Measurements from ENCODE around the gene CHST7.

The CHST7 gene

GRCh38 chrX:46630141-46630540 lies 56.6 kb downstream of the CHST7 start:
- Histone ChIP-seq H3K27me3 (ENCODE audit: insufficient read depth, low read length) (no peaks in the 10 kb centered on the region), H3K18ac (ENCODE audit: low read length) (no peak overlapping the region), H3K27ac (ENCODE audit: low read depth, low read length) (no peak overlapping the region), H4K8ac (ENCODE audit: low read depth, low read length) (no peak overlapping the region), H2BK5ac (ENCODE audit: low read depth, low read length, poor library complexity) (no peak overlapping the region), H3K4ac (ENCODE audit: low read depth, low read length) (no peak overlapping the region), H3K36me3 (ENCODE audit: control insufficient read depth in 1 of 2, insufficient read depth in 2 of 2, low read length in 2 of 2) (no peaks in the 10 kb centered on the region), H3K79me1 (ENCODE audit: low read length) (no peaks in the 10 kb centered on the region), H2BK12ac (ENCODE audit: low read length) (no peak overlapping the region), H3K4me1 (ENCODE audit: control insufficient read depth in 1 of 2, insufficient read depth in 2 of 2, low read length in 2 of 2) (peaks cover 0 to 4% of the 10 kb centered on the region in 2 experiments), H3K23ac (ENCODE audit: low read length) (no peak overlapping the region), H2AFZ (ENCODE audit: insufficient read depth, low read length, poor library complexity) (no peak overlapping the region), H4K12ac (ENCODE audit: low read depth, low read length) (no peak overlapping the region), H3K4me3 (ENCODE audit: low read depth, low read length) (no peak overlapping the region), H3K14ac (ENCODE audit: low read length) (no peak overlapping the region), H2AK5ac (ENCODE audit: low read length) (no peak overlapping the region), H3K4me2 (ENCODE audit: low read length) (no peak overlapping the region), H3K9me3 (ENCODE audit: insufficient read depth, low read depth, low read length) (no peaks in the 10 kb centered on the region), H3K79me2 (ENCODE audit: control insufficient read depth, insufficient read depth, low read length, poor library complexity) (no peaks in the 10 kb centered on the region), H2BK120ac (ENCODE audit: insufficient read depth, low read length, poor library complexity) (no peak overlapping the region), H4K91ac (ENCODE audit: low read depth, low read length) (no peak overlapping the region), H3K9ac (ENCODE audit: low read length) (no peak overlapping the region)
- no peak for DNase-seq
- no CpG with 5 or more reads among the region's 1 CpG for WGBS (ENCODE audit: extremely low coverage, insufficient coverage, insufficient read length)

- H4K12ac ChIP-seq (ENCODE audit: low read depth, low read length) = no peak overlapping the region
- no peak overlapping the region for H3K4me2 ChIP-seq (ENCODE audit: low read length)
- H2AK5ac ChIP-seq (ENCODE audit: low read length) = no peak overlapping the region
- no peak overlapping the region for H2BK120ac ChIP-seq (ENCODE audit: insufficient read depth, low read length, poor library complexity)
- no peak overlapping the region for H3K27ac ChIP-seq (ENCODE audit: low read depth, low read length)
- H3K18ac ChIP-seq (ENCODE audit: low read length) = no peak overlapping the region
- no peak overlapping the region for H4K91ac ChIP-seq (ENCODE audit: low read depth, low read length)
- peaks cover 0 to 2% of the 10 kb centered on the region in 2 experiments for H3K4me1 ChIP-seq (ENCODE audit: control insufficient read depth in 1 of 2, insufficient read depth in 2 of 2, low read length in 2 of 2)
- H3K79me2 ChIP-seq (ENCODE audit: control insufficient read depth, insufficient read depth, low read length, poor library complexity) = no peaks in the 10 kb centered on the region
- H3K4ac ChIP-seq (ENCODE audit: low read depth, low read length) = no peak overlapping the region
- no peak overlapping the region for H3K14ac ChIP-seq (ENCODE audit: low read length)
- peak; percentile 50 to 79 for DNase-seq
- no peak overlapping the region for H3K4me3 ChIP-seq (ENCODE audit: low read depth, low read length)
- no peak overlapping the region for H4K8ac ChIP-seq (ENCODE audit: low read depth, low read length)
- H2BK5ac ChIP-seq (ENCODE audit: low read depth, low read length, poor library complexity) = no peak overlapping the region
- no peaks in the 10 kb centered on the region for H3K79me1 ChIP-seq (ENCODE audit: low read length)
- H3K27me3 ChIP-seq (ENCODE audit: insufficient read depth, low read length) = no peaks in the 10 kb centered on the region
- H3K36me3 ChIP-seq (ENCODE audit: control insufficient read depth in 1 of 2, insufficient read depth in 2 of 2, low read length in 2 of 2) = no peaks in the 10 kb centered on the region
- no peak overlapping the region for H2AFZ ChIP-seq (ENCODE audit: insufficient read depth, low read length, poor library complexity)
- no CpG with 5 or more reads among the region's 3 CpGs for WGBS (ENCODE audit: extremely low coverage, insufficient coverage, insufficient read length)
- H3K9ac ChIP-seq (ENCODE audit: low read length) = no peak overlapping the region
- H3K23ac ChIP-seq (ENCODE audit: low read length) = no peak overlapping the region
- no peak overlapping the region for H2BK12ac ChIP-seq (ENCODE audit: low read length)
- no peaks in the 10 kb centered on the region for H3K9me3 ChIP-seq (ENCODE audit: insufficient read depth, low read depth, low read length)
These were observed 61.0 kb downstream of the CHST7 start for GRCh38 chrX:46634577-46634976.

- Histone ChIP-seq H4K91ac (ENCODE audit: low read depth, low read length) (no peak overlapping the region), H3K4me1 (ENCODE audit: control insufficient read depth in 1 of 2, insufficient read depth in 2 of 2, low read length in 2 of 2) (peaks cover 0 to 2% of the 10 kb centered on the region in 2 experiments), H3K36me3 (ENCODE audit: control insufficient read depth in 1 of 2, insufficient read depth in 2 of 2, low read length in 2 of 2) (no peaks in the 10 kb centered on the region), H3K79me1 (ENCODE audit: low read length) (no peaks in the 10 kb centered on the region), H2BK120ac (ENCODE audit: insufficient read depth, low read length, poor library complexity) (no peak overlapping the region), H3K4me3 (ENCODE audit: low read depth, low read length) (no peak overlapping the region), H3K27me3 (ENCODE audit: insufficient read depth, low read length) (no peaks in the 10 kb centered on the region), H4K8ac (ENCODE audit: low read depth, low read length) (no peak overlapping the region), H3K18ac (ENCODE audit: low read length) (no peak overlapping the region), H3K4ac (ENCODE audit: low read depth, low read length) (no peak overlapping the region), H3K79me2 (ENCODE audit: control insufficient read depth, insufficient read depth, low read length, poor library complexity) (no peaks in the 10 kb centered on the region), H2BK5ac (ENCODE audit: low read depth, low read length, poor library complexity) (no peak overlapping the region), H4K12ac (ENCODE audit: low read depth, low read length) (no peak overlapping the region), H3K14ac (ENCODE audit: low read length) (no peak overlapping the region), H2AFZ (ENCODE audit: insufficient read depth, low read length, poor library complexity) (no peak overlapping the region), H3K27ac (ENCODE audit: low read depth, low read length) (no peak overlapping the region), H3K9me3 (ENCODE audit: insufficient read depth, low read depth, low read length) (no peaks in the 10 kb centered on the region), H3K9ac (ENCODE audit: low read length) (no peak overlapping the region), H2AK5ac (ENCODE audit: low read length) (no peak overlapping the region), H3K23ac (ENCODE audit: low read length) (no peak overlapping the region), H3K4me2 (ENCODE audit: low read length) (no peak overlapping the region), H2BK12ac (ENCODE audit: low read length) (no peak overlapping the region)
- DNase-seq = no peak
- WGBS (ENCODE audit: extremely low coverage, insufficient coverage, insufficient read length) = no CpG with 5 or more reads among the region's 2 CpGs
These were observed 61.6 kb downstream of the CHST7 start for GRCh38 chrX:46635186-46635585.

- Histone ChIP-seq H4K8ac (ENCODE audit: low read depth, low read length) (no peak overlapping the region), H3K79me2 (ENCODE audit: control insufficient read depth, insufficient read depth, low read length, poor library complexity) (no peaks in the 10 kb centered on the region), H3K18ac (ENCODE audit: low read length) (no peak overlapping the region), H3K4me3 (ENCODE audit: low read depth, low read length) (no peak overlapping the region), H2BK12ac (ENCODE audit: low read length) (no peak overlapping the region), H3K4ac (ENCODE audit: low read depth, low read length) (no peak overlapping the region), H2BK5ac (ENCODE audit: low read depth, low read length, poor library complexity) (no peak overlapping the region), H3K36me3 (ENCODE audit: control insufficient read depth in 1 of 2, insufficient read depth in 2 of 2, low read length in 2 of 2) (no peaks in the 10 kb centered on the region), H2AK5ac (ENCODE audit: low read length) (no peak overlapping the region), H3K4me2 (ENCODE audit: low read length) (no peak overlapping the region), H4K12ac (ENCODE audit: low read depth, low read length) (no peak overlapping the region), H3K79me1 (ENCODE audit: low read length) (no peaks in the 10 kb centered on the region), H3K27me3 (ENCODE audit: insufficient read depth, low read length) (no peaks in the 10 kb centered on the region), H3K27ac (ENCODE audit: low read depth, low read length) (no peak overlapping the region), H3K23ac (ENCODE audit: low read length) (no peak overlapping the region), H3K4me1 (ENCODE audit: control insufficient read depth in 1 of 2, insufficient read depth in 2 of 2, low read length in 2 of 2) (peaks cover 0 to 2% of the 10 kb centered on the region in 2 experiments), H2AFZ (ENCODE audit: insufficient read depth, low read length, poor library complexity) (no peak overlapping the region), H3K14ac (ENCODE audit: low read length) (no peak overlapping the region), H2BK120ac (ENCODE audit: insufficient read depth, low read length, poor library complexity) (no peak overlapping the region), H3K9me3 (ENCODE audit: insufficient read depth, low read depth, low read length) (no peaks in the 10 kb centered on the region), H3K9ac (ENCODE audit: low read length) (no peak overlapping the region), H4K91ac (ENCODE audit: low read depth, low read length) (no peak overlapping the region)
- DNase-seq = no peak
- no CpG with 5 or more reads among the region's 6 CpGs for WGBS (ENCODE audit: extremely low coverage, insufficient coverage, insufficient read length)
These were observed 62.7 kb downstream of the CHST7 start for GRCh38 chrX:46636223-46636622.

Measured in trophoblast cell (in vitro differentiated cells and primary cell).